ENCODE data around the gene ZNF205. TPM values are rescaled to one million over a fixed set of nuclear protein-coding genes. Genes with fewer than 3 reads are reported as not detected.

Gene ZNF205
- total and polyA plus RNA-seq, 9 of the 15 experiments (the other 6 are each of a cell fraction or from before 2014, with no cell fraction given), result 2.4 to 11.8 (median 5.1) TPM; not detected in 2

DNA sequence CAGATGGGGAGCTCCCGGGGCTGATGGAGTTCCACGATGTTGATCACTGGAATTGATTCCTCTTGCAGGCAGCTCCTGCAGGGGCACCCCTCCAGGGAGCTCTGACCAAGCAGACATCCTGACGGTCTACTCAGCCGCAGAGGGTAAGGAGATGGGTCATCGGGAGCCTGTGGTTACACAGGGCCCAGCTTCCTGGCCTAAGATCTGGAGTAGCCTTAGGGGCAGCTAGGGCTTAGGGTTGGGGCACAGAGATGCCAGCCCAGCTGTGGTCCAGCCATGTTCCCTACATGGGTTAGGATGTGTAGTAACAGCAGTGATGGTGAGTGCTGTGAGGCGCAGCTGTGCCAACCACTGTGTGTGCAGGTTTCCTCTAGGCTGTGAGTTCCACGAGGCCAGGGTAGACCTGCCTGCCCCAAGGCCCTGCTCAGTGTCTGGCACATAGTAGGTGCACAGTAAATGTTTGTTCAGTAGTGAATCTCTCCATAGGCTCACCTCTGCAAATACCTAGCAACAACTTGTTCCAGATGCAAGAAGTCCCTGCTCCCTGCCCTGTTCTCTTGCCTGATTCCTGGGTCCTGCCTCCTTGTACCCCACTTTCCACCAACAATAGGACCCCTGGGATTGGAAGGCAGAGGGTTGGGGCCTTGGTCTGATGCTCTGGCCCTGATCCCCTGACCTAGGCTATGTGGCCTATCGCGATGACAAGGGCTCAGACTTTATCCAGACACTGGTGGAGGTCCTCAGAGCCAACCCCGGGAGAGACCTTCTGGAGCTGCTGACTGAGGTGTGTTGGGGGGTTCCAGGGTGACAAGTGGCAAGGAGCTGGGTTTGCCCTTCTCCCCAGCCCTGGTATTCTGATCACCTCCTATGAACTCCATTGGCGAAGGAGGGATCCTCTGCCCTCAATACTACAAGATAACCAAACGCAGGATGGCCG is 36.1 kb downstream of the ZNF205 start:
- Histone ChIP-seq H3K27ac (ENCODE audit: extremely low read depth, low read depth, low read length) (no peak overlapping the region), H3K9me3 (replicated peaks; ENCODE audit: control insufficient read depth, insufficient read depth, low read depth, low read length) (no peaks in the 10 kb centered on the region), H3K4me1 (replicated peaks in 1 of 2; ENCODE audit: control insufficient read depth in 2 of 2, insufficient read depth in 2 of 2, low read length in 2 of 2) (peaks cover 0 to 59% of the 10 kb centered on the region in 2 experiments; a peak in 2 of 5 replicates), H3K79me2 (ENCODE audit: control insufficient read depth, insufficient read depth, low read length) (no peaks in the 10 kb centered on the region), H3K9me1 (ENCODE audit: control insufficient read depth, insufficient read depth, low read length) (no peaks in the 10 kb centered on the region), H3K36me3 (ENCODE audit: control insufficient read depth, insufficient read depth, low read length) (no peaks in the 10 kb centered on the region), H2AFZ (ENCODE audit: low read depth, low read length) (no peak overlapping the region), H3K9ac (ENCODE audit: insufficient read depth in 1 of 2, low read depth in 2 of 2, low read length in 2 of 2) (peak overlapping the region in 1 of 2 experiments; percentile 92; a peak in 2 of 4 replicates), H3K27me3 (ENCODE audit: control insufficient read depth in 2 of 2, insufficient read depth in 2 of 2, low read length in 2 of 2) (no peaks in the 10 kb centered on the region), H4K20me1 (replicated peaks; ENCODE audit: control insufficient read depth, insufficient read depth, low read length) (peaks cover 4% of the 10 kb centered on the region; the same call in 1 of the 2 replicates), H3K4me2 (ENCODE audit: insufficient read depth, low read length) (no peak overlapping the region), H3K4me3 (no peak overlapping the region)
- 88% methylated on average over 13 of the region's 13 CpGs for WGBS (ENCODE audit: insufficient coverage, low coverage, missing lambda C conversion rate)
- BruUV-seq (replicated peaks), result no TSS peak
- ChIA-PET POLR2A (interaction anchor here (0.6 to 2.6 kb wide), 13 partner anchors 8 to 725 kb away, joined by 3 to 17 read pairs (median 4); partner anchors contain the start of gene ZNF213), CTCF (ENCODE audit: low intra/inter-chr PET ratio) (no interaction called here)
- in situ Hi-C loops (cut with MboI) (no loop called here), intact Hi-C loops (cut with micrococcal nuclease) (no loop called here)
- TF ChIP-seq ZBTB17 (CRISPR knock-in tag; IDR thresholded peaks at IDR 0.05) (no peak), MECOM (CRISPR knock-in tag; IDR thresholded peaks at IDR 0.05) (no peak), ARHGAP35 (IDR thresholded peaks at IDR 0.05; ENCODE audit: partially characterized antibody) (no peak), ETS2 (tag; IDR thresholded peaks at IDR 0.05; ENCODE audit: borderline replicate concordance, poor library complexity, severe bottlenecking) (no peak), ELF2 (CRISPR knock-in tag; IDR thresholded peaks at IDR 0.05) (no peak), NFIC (IDR thresholded peaks at IDR 0.05) (no peak), HNRNPUL1 (IDR thresholded peaks at IDR 0.05; ENCODE audit: low read length) (no peak), ZKSCAN1 (IDR thresholded peaks at IDR 0.05; ENCODE audit: low read depth, low read length) (peak; percentile 92)
- TF ChIP-seq, protein P1, sequence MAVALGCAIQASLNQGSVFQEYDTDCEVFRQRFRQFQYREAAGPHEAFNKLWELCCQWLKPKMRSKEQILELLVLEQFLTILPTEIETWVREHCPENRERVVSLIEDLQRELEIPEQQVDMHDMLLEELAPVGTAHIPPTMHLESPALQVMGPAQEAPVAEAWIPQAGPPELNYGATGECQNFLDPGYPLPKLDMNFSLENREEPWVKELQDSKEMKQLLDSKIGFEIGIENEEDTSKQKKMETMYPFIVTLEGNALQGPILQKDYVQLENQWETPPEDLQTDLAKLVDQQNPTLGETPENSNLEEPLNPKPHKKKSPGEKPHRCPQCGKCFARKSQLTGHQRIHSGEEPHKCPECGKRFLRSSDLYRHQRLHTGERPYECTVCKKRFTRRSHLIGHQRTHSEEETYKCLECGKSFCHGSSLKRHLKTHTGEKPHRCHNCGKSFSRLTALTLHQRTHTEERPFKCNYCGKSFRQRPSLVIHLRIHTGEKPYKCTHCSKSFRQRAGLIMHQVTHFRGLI (CRISPR knock-in tag; IDR thresholded peaks at IDR 0.05), result no peak
- no peak for DNase-seq (ENCODE audit: extremely low read depth in 1 of 4, low spot score in 3 of 4)
- no peak for ATAC-seq
- FAIRE-seq, result no peak
